GDM1 (cell line): ENCODE measurements around the gene GPR55.
"Not testable (repeated sequence)": the region's sequence is repeated elsewhere in the genome, so short reads cannot be mapped to it uniquely, and the experiment has no call there.

Experiments
- DNase-seq: peaks from one replicate; lab custom pipeline; 2025; lab: John Stamatoyannopoulos, UW

GPR55 gene

GRCh38 chr2:230950874-230951339, 25.9 kb upstream of the GPR55 start:
- DNase-seq: no peak

- no peak for DNase-seq
These were observed 25.2 kb upstream of the GPR55 start for GRCh38 chr2:230949966-230950873.

GRCh38 chr2:230947908-230948365, 22.9 kb upstream of the GPR55 start:
- DNase-seq: peak; percentile 17

- DNase-seq: no peak
These were observed 22.2 kb upstream of the GPR55 start for GRCh38 chr2:230947235-230947576.

GRCh38 chr2:230946429-230947234, 21.6 kb upstream of the GPR55 start:
- no peak for DNase-seq

- no peak for DNase-seq
These were observed 19.8 kb upstream of the GPR55 start for GRCh38 chr2:230944757-230945372.

GRCh38 chr2:230944123-230944653, 19.1 kb upstream of the GPR55 start:
- DNase-seq: no peak

GRCh38 chr2:230942920-230943896, 18.2 kb upstream of the GPR55 start:
- no peak for DNase-seq

- DNase-seq: no peak
These were observed 17.3 kb upstream of the GPR55 start for GRCh38 chr2:230942371-230942770.

- no peak for DNase-seq
These were observed 16.4 kb upstream of the GPR55 start for GRCh38 chr2:230941202-230942180.

- no peak for DNase-seq
These were observed 15.4 kb upstream of the GPR55 start for GRCh38 chr2:230940471-230940815.

GRCh38 chr2:230939691-230940470, 14.8 kb upstream of the GPR55 start:
- no peak for DNase-seq

- DNase-seq: no peak
These were observed 14.1 kb upstream of the GPR55 start for GRCh38 chr2:230939066-230939591.

- DNase-seq: no peak
These were observed 13.5 kb upstream of the GPR55 start for GRCh38 chr2:230938516-230939065.

GRCh38 chr2:230938098-230938497, 13.1 kb upstream of the GPR55 start:
- DNase-seq: no peak

GRCh38 chr2:230937362-230937761, 12.3 kb upstream of the GPR55 start:
- no peak for DNase-seq

- not testable (repeated sequence) for DNase-seq
These were observed 11.2 kb upstream of the GPR55 start for GRCh38 chr2:230936243-230936642.

- no peak for DNase-seq
These were observed 10.0 kb upstream of the GPR55 start for GRCh38 chr2:230935130-230935430.
